Neural progenitor cell (in vitro differentiated cells): ENCODE data around the gene CCNO.

ENCODE experiments used
- EZH2 ChIP-seq: fragments of 200-600 bp; sonication (generic); IDR thresholded peaks from 2 replicates; pipeline ENCODE4 v1.6.1; 2017; ENCODE audit warnings: antibody characterized with exemption, mild to moderate bottlenecking, moderate library complexity
- EZH2phosphoT487 ChIP-seq: fragments of 200-600 bp; sonication (generic); IDR thresholded peaks from 2 replicates; pipeline ENCODE4 v1.6.1; 2017; ENCODE audit warnings: antibody characterized with exemption

DNA sequence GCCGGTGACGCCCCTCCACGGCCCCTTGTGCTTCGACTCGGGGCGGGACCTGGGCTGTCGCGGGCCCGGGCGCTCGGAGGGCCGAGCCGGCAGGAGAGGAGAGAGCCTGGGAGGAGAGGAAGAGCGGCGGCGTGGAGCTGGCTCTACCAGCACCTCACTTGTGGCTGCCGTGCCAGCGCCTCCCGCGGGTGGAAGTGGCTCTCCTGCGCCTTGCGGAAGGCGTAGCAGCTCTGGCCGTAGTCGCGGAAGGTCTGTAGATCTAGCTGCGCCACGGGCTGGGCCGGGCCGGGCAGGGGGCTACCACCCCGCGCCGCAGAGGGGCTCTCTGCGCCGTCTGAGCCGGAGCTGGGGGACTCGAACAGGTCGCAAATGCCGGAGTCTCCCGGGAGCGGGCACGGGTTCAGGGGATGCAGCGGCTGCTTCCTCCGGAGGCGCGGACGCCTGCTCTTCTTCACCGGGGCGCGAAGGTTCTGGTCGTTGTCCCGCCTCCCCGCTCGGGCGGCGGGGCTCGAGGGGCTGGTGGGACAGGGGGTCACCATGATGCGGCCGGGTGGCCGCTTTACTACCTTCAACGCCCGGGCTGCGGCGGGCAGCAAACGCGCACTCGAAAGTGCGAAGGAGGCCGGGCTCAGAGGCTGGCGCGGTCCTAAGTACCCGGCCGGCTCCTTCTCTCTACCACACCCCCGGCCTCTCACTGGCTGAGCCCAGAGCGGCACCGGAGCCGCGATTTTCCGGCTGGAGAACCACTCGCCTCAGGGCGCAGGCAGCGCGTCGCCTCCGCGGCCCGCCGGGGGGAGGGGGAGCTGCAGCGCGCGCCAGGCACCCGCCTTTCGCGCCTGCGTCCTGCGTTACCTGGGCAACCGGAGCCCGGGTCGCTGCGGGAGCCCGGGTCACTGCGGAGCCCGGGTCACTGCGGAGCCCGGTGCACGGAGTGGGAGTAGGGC lies at the start of gene CCNO:
- TF ChIP-seq EZH2phosphoT487 (no peak), EZH2 (no peak)
